GM12875 (cell line): ENCODE results near the gene CMTM7.
"Not testable (repeated sequence)": the region's sequence is repeated elsewhere in the genome, so short reads cannot be mapped to it uniquely, and the experiment has no call there.

Experiments
- H3K4me3 ChIP-seq: one replicate; pipeline ENCODE4 v1.5.1; 2011; ENCODE audit warnings: low read depth, low read length, control low read depth
- TF ChIP-seq, protein P1 (sequence below): IDR thresholded peaks from 2 replicates; pipeline ENCODE4 v1.5.1; 2011; ENCODE audit warnings: low read depth, mild to moderate bottlenecking, control low read depth, inconsistent platforms, low read length, moderate library complexity, borderline replicate concordance; ENCODE audit not compliant: insufficient read depth

Gene CMTM7

GRCh38 chr3:32454731-32455608, 63.3 kb downstream of the CMTM7 start:
- no peak overlapping the region for H3K4me3 ChIP-seq

DNA sequence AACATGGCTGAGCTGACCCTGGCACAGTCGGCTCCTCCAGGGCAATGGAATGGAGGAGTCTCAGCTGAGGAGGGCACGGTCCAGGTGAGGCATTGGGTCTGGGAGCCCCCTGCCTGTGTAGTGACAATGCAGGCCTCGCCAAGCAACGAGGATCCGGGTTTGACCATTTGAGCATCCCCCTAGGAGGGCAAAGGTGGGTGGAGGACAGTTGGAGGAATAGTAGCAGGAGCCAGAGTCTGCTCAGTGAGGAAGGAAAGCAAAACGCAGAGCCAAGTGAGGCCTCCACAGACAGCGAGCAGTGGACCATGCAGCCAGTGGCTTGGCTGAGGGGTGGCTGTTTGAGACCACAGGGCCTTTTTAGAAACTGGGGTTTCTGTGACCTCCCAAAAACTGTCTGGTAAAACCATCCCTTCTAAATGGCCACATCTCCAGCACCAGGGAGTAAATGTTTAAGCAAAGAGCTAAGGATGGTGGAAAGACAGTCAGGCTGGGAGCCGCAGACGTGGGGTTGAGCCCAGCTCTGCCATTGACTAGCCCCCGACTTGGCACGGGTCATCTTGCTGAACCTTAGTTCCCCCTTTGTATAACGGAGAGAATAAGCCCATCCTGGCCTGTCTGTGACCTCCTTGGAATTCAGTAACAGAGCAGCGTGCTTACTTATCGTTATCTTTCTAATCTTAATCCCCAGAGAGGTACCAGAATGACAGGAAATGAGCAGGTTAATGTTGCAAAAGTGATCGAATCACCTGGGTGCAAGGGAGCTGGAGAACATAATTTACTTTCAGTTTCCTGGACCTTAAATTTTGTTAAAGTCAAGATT, 64.2 kb downstream of the CMTM7 start:
- H3K4me3 ChIP-seq: no peak overlapping the region
- TF ChIP-seq, protein P1, sequence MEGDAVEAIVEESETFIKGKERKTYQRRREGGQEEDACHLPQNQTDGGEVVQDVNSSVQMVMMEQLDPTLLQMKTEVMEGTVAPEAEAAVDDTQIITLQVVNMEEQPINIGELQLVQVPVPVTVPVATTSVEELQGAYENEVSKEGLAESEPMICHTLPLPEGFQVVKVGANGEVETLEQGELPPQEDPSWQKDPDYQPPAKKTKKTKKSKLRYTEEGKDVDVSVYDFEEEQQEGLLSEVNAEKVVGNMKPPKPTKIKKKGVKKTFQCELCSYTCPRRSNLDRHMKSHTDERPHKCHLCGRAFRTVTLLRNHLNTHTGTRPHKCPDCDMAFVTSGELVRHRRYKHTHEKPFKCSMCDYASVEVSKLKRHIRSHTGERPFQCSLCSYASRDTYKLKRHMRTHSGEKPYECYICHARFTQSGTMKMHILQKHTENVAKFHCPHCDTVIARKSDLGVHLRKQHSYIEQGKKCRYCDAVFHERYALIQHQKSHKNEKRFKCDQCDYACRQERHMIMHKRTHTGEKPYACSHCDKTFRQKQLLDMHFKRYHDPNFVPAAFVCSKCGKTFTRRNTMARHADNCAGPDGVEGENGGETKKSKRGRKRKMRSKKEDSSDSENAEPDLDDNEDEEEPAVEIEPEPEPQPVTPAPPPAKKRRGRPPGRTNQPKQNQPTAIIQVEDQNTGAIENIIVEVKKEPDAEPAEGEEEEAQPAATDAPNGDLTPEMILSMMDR: no peak

More at GRCh38 chr3:32454731-32455608, 63.3 kb downstream of the CMTM7 start:
- TF ChIP-seq, protein P1: no peak

- TF ChIP-seq, protein P1: no peak
- no peak overlapping the region for H3K4me3 ChIP-seq
Measured at GRCh38 chr3:32456429-32457130, 64.9 kb downstream of the CMTM7 start.

GRCh38 chr3:32457971-32458471, 66.4 kb downstream of the CMTM7 start:
- TF ChIP-seq, protein P1: no peak
- no peak overlapping the region for H3K4me3 ChIP-seq

GRCh38 chr3:32459450-32459849, 67.8 kb downstream of the CMTM7 start:
- H3K4me3 ChIP-seq: no peak overlapping the region
- TF ChIP-seq, protein P1: no peak

DNA sequence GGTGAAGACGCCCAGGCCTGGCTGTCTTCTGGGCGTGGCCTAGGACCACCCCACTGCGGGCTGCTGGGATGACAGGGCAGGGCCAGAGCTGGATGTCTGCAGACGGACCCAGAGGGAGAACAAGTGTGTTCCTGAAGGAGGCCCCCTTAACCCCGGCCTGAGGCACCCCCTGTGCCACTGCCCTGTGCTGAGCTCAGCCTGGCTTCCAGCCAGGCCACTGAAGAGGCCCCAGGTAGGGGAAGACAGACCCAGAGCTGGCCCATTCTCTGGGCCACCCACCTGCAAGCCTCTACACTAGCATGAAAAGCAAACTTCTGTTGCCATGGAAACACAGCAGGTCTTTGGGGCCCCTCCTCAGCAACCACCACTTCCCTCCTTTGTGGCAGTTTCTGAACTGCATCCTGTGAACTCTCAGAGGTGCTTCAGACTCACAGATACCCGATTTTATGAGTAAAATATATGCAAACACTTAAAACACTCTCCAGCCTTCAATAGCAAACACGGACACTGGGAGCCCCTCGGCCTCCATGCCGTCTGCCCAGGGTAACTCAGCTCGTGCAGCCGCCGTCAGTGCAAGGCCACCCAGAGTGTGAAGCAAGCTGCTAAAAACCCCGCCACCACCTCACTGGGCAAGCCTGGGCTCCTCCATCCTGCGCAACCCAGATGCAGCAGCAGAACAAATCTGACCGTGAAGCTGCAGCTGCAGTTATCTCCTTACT, 68.5 kb downstream of the CMTM7 start:
- H3K4me3 ChIP-seq: no peak overlapping the region
- TF ChIP-seq, protein P1: no peak

- H3K4me3 ChIP-seq: not testable (repeated sequence)
Measured at GRCh38 chr3:32460817-32461496, 69.3 kb downstream of the CMTM7 start.

DNA sequence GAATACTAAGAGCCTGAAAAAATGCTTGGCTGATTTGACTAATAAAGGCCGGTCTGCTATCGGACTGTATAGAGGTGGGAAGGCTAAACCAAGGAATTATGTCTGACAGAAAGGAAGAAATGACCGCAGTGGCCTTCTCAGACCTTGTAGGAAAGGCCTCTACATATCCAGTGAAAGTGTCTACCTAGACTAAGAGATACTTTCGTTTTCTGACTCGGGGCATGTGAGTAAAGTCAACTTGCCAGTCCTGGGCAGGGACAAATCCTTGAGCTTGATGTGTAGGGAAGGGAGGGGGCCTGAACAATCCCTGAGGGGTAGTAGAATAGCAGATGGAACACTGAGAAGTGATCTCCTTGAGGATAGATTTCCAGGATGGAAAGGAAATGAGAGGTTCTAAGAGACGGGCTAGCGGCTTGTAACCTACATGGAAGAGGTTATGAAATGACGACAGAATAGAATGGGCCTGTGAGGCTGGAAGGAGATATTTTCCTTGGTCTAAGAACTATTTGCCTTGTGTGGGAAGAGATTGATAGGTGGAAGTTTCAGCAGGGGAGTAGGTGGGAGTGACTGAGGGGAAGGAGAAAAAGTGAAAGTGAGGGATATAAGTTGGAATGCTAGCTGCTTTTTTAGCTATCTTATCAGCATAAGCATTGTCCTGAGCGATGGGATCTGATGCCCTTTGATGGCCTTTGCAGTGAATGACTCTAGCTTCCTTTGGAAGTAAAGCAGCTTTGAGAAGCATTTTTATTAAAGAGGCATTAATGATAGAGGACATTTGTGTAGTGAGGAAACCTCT, 70.7 kb downstream of the CMTM7 start:
- not testable (repeated sequence) for H3K4me3 ChIP-seq

DNA sequence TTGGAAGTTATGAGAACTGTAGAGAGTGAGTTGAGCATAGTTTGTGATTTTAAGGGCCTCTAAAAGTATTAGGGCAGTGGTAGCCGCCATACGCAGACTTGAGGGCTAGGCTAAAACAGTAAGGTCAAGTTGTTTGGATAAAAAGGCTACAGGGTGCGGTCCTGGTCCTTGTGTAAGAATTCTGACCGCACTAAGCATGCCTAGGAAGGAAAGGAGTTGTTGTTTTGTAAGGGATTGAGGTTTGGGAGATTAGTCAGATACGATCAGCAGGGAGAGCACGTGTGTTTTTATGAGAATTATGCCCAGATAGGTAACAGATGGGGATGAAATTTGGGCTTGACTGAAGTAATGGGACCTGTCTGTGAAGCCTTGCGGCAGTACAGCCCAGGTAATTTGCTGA, 71.8 kb downstream of the CMTM7 start:
- H3K4me3 ChIP-seq: not testable (repeated sequence)
